TTC549 (cell line): ENCODE measurements around the gene VASH1.

Experiments used
- FAIRE-seq: peaks from 2 replicates; lab custom pipeline; 2012; peaks lifted over from hg19 to GRCh38; lab: Jason Lieb, UNC

The VASH1 gene

GRCh38 chr14:76832503-76832988, 71.3 kb downstream of the VASH1 start:
- no peak for FAIRE-seq
